ENCODE results near the gene UQCR11. TPM values are rescaled to one million over a fixed set of nuclear protein-coding genes. Genes with fewer than 3 reads are reported as not detected.

UQCR11 gene
- total RNA-seq, 2 experiments from 2014 or later: 231 TPM

- no peaks in the 10 kb centered on the region for H3K27me3 Mint-ChIP-seq
- TF ChIP-seq, protein P1, sequence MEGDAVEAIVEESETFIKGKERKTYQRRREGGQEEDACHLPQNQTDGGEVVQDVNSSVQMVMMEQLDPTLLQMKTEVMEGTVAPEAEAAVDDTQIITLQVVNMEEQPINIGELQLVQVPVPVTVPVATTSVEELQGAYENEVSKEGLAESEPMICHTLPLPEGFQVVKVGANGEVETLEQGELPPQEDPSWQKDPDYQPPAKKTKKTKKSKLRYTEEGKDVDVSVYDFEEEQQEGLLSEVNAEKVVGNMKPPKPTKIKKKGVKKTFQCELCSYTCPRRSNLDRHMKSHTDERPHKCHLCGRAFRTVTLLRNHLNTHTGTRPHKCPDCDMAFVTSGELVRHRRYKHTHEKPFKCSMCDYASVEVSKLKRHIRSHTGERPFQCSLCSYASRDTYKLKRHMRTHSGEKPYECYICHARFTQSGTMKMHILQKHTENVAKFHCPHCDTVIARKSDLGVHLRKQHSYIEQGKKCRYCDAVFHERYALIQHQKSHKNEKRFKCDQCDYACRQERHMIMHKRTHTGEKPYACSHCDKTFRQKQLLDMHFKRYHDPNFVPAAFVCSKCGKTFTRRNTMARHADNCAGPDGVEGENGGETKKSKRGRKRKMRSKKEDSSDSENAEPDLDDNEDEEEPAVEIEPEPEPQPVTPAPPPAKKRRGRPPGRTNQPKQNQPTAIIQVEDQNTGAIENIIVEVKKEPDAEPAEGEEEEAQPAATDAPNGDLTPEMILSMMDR (IDR thresholded peaks at IDR 0.05): no peak
- H3K36me3 Mint-ChIP-seq (ENCODE audit: low read depth): peaks cover 7% of the 10 kb centered on the region
- no peak for DNase-seq
- ChIA-PET CTCF (no interaction called here), POLR2A (interaction anchor here (1.6 kb wide), 1 partner anchor 176 kb away, joined by 3 read pairs; no protein-coding TSS in a partner anchor)
- no peak overlapping the region for H3K4me3 Mint-ChIP-seq
- no peak for ATAC-seq
- intact Hi-C loops (cut with micrococcal nuclease): no loop called here
- no peaks in the 10 kb centered on the region for H3K4me1 Mint-ChIP-seq (ENCODE audit: low read depth)
- no peak overlapping the region for H3K27ac Mint-ChIP-seq
- H3K9me3 Mint-ChIP-seq: no peaks in the 10 kb centered on the region
These were observed 28.1 kb upstream of the UQCR11 start for GRCh38 chr19:1633269-1633826.

DNA sequence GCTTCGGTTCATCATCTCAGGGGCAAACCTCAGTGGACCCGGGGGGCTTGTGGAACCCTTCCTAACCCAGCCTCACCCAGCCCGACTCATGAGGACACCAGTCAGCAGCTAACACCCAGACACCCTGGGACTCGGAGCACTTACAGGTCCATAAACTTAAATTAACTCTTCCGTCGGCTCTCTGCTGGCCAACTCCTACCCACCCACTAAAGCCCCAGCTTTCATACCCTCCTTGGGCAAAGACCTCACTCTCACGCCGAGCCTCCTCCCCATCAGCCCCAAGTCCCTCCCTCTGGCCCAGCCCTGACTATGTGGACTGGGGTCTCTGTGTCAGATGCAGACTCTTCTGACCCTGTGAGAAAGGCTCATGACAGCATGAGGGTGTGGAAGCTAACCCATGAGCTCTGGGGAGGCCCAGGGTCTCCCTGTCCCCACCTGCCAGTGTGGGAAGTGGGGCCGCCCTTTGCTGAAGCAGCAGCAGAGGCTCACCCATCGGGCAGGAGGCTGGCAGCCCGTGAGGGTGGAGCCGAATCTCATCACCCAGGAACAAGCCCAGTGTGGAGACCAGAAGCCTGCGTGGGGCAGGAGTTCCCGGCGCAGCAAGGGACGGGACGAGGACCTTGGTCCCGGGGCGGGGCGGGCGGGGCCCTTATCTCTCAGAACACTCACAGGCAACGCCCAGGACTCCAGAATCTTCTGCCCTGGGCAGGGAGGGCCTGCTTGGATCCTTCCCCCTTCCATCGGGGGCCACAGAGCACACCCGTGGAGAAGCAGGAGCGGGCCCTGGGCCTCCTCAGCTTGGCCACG lies 27.4 kb upstream of the UQCR11 start:
- no peak overlapping the region for H3K4me3 Mint-ChIP-seq
- no peaks in the 10 kb centered on the region for H3K9me3 Mint-ChIP-seq
- TF ChIP-seq, protein P1 (IDR thresholded peaks at IDR 0.05): no peak
- POLR2A ChIA-PET: interaction anchor here (0.7 to 1.6 kb wide), 3 partner anchors 36 to 176 kb away, joined by 3 read pairs; no protein-coding TSS in a partner anchor
- peaks cover 5% of the 10 kb centered on the region for H3K36me3 Mint-ChIP-seq (ENCODE audit: low read depth)
- intact Hi-C loops (cut with micrococcal nuclease): no loop called here
- no peak overlapping the region for H3K27ac Mint-ChIP-seq
- DNase-seq: no peak
- CTCF ChIA-PET: no interaction called here
- H3K27me3 Mint-ChIP-seq: no peaks in the 10 kb centered on the region
- no peak for ATAC-seq
- no peaks in the 10 kb centered on the region for H3K4me1 Mint-ChIP-seq (ENCODE audit: low read depth)

DNA sequence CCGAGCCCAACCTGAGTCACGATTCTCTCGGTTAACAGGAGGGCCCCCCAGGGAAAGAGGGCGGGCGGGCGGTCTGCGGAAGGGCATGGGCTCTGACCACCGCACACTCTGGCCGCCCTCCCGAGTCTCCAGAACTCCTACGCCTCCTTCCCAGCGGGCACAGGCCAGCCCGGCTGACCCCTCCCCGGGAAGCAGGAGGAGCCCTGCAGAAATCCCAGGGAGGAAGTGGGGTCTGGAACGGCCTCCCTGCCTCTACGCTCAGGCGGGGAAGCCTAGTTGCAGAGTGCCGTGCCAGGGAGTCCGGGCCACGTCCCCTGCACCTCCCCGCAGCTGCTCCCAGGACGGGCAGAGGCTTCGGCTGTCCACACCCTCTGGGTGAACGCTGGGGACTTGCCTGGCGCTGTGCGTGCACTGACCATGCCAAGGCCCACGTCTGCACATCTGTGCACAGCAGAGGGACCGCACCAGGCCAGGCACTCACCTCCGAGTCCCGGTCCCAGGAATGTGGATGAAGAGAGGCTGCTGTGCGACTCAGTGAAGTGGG lies 26.4 kb upstream of the UQCR11 start:
- intact Hi-C loops (cut with micrococcal nuclease): no loop called here
- TF ChIP-seq, protein P1 (IDR thresholded peaks at IDR 0.05): no peak
- ATAC-seq: no peak
- Mint-ChIP-seq H3K27ac (no peak overlapping the region), H3K9me3 (no peaks in the 10 kb centered on the region), H3K4me3 (no peak overlapping the region), H3K27me3 (no peaks in the 10 kb centered on the region), H3K36me3 (ENCODE audit: low read depth) (peaks cover 5% of the 10 kb centered on the region), H3K4me1 (ENCODE audit: low read depth) (no peaks in the 10 kb centered on the region)
- ChIA-PET POLR2A (no interaction called here), CTCF (no interaction called here)
- no peak for DNase-seq

- Mint-ChIP-seq H3K9me3 (no peaks in the 10 kb centered on the region), H3K4me3 (no peak overlapping the region), H3K27ac (no peak overlapping the region), H3K36me3 (ENCODE audit: low read depth) (peaks cover 7% of the 10 kb centered on the region), H3K4me1 (ENCODE audit: low read depth) (no peaks in the 10 kb centered on the region), H3K27me3 (no peaks in the 10 kb centered on the region)
- CTCF ChIA-PET: no interaction called here
- POLR2A ChIA-PET: interaction anchor here (0.7 to 1.0 kb wide), 2 partner anchors 158 to 578 kb away, joined by 3 to 4 read pairs; no protein-coding TSS in a partner anchor
- TF ChIP-seq, protein P1 (IDR thresholded peaks at IDR 0.05): no peak
- ATAC-seq: no peak
- intact Hi-C loops (cut with micrococcal nuclease): no loop called here
- DNase-seq: no peak
These were observed 25.5 kb upstream of the UQCR11 start for GRCh38 chr19:1630811-1631210.

GRCh38 chr19:1630012-1630411 lies 24.8 kb upstream of the UQCR11 start:
- CTCF ChIA-PET: no interaction called here
- DNase-seq: no peak

More at GRCh38 chr19:1630012-1630411, 24.8 kb upstream of the UQCR11 start:
- POLR2A ChIA-PET: interaction anchor here (1.0 kb wide), 1 partner anchor 157 kb away, joined by 4 read pairs; no protein-coding TSS in a partner anchor
- no peak overlapping the region for H3K4me3 Mint-ChIP-seq
- intact Hi-C loops (cut with micrococcal nuclease): no loop called here
- H3K27me3 Mint-ChIP-seq: no peaks in the 10 kb centered on the region
- no peak for ATAC-seq
- H3K36me3 Mint-ChIP-seq (ENCODE audit: low read depth): peaks cover 7% of the 10 kb centered on the region
- TF ChIP-seq, protein P1 (IDR thresholded peaks at IDR 0.05): no peak
- H3K27ac Mint-ChIP-seq: no peak overlapping the region
- H3K9me3 Mint-ChIP-seq: no peaks in the 10 kb centered on the region
- no peaks in the 10 kb centered on the region for H3K4me1 Mint-ChIP-seq (ENCODE audit: low read depth)

Measured in activated CD8-positive, alpha-beta T cell treated with anti-CD3 and anti-CD28 coated beads for 36 hours (primary cell).